ENCODE measurements around the gene BLCAP. TPM values are rescaled to one million over a fixed set of nuclear protein-coding genes. Genes with fewer than 3 reads are reported as not detected.

BLCAP gene
- total RNA-seq, 1 donor from 2014 or later = 53.9 TPM

DNA sequence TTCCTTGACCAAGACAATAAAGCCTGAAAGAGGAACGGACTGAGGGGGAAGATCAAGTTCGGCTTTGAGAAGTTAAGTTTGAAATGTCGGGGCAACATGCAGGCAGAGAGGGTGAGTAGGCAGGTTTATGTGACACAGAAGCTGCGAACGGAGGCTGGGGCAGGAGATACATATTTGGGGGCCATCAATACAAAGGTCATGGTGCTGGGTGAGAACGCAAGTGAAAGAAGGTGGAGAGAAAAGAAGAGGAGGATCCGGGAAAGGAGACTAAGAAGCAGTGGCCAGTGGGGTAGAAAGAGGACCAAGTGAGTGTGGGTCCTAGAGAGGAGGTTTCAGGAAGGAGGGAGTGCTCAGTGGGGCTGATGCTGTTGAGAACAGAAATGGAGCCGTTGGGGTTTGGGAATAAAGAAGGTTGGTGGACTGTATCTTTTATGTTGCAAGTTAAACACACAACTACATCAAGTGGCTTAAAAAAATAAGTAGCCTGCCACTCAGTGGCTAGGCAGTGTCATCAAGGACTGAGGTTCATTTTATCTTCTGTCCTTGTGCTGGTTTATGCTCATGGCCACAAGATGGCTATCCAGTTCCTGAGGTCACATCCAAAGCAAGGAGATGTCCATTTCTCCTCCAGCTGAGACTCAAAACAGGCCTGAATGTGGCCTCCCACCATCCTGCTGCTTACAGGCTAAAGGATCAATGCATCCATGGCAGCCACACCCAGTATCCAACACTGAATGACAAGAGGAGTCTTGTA lies 1.7 kb upstream of the BLCAP start:
- no peak for DNase-seq

GRCh38 chr20:37528446-37529213 lies 954 bp upstream of the BLCAP start:
- no peak for DNase-seq

DNA sequence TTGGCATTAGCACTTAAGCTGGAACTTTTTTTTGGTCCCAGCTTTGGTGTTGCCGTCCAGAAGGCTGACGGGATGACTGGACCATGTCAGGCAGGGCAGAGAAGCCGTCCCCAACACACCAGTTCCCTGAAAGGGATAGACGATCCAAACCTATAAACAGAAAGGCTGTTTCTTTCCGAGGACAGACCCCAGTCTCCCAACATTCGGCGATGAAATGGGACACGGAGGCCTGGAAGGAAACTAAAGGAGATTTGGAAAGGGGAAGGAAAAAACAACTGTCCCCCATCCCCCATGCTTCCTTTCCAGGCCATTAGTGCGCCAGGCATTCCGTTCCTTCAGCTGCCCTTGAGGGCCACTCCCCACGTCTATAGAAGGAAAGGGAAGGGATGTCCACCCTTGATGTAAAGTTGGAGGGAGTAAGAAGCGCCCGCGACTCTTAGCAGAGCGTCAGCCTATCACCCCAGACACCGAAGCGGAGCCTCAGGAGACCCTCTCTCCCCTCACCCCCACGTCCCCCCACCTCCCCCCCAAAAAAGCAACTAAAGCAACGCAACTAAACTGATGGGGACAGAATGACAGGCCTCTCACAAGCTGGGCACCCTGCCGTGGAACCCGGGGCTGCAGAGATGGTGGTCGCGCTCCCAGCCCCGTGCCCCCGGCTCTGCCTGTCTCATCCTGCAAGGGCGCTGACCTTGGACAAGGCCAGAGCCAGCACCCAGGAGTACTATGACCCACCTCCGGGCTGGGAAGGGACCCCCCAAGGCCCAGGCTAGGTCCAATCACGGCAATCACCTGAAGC lies 638 bp downstream of the BLCAP start:
- DNase-seq = peak; percentile 51

DNA sequence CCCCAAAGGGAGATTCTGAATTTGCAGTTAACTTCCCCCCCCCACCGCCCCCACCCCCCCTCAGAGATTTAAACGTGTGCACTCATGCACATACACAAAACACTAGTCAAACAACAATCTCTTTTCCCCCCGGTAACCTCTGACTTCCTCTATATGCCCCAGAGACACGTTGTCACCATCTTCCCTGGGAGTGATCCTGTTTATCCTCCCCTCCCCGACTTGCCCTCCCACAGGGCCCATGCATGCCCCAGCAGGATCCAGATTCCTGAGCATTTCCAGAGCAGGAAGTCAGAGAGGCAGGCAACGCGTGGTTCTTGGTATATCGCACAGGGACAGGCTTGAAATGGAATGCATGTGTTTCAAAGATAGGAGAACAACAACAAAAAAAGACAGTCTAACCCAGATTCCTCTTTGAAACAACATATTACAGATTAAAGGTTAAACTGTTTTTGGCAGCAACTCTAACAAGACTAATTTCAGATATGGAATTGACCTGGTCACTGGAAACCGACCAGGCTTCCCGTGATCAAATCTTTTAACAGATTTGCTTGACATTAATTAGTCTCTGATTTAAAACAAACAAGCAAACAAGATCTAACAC lies 1.3 kb downstream of the BLCAP start:
- DNase-seq = peak; percentile 91

DNA sequence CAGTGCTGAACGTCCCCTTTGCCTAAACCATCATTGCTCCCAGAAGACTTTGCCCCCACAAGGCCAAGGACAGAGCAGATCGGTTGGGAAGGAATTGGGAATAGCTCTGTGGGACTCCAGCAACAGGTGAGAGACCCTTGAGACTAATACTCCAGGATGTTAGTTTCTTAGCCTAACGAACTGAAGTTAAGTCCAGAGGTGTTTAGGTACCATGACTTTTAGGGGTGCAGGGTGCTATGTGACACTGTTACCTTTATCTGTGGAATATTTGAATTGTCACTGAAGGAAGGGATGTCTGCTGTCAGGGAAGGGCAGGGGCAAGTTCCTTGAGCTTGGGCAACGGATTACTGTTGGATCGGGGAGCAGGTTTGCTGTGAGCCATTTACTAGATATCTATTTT lies 1.9 kb downstream of the BLCAP start:
- DNase-seq = no peak

- no peak for DNase-seq
Measured at GRCh38 chr20:37524859-37525708, 2.6 kb downstream of the BLCAP start.

DNA sequence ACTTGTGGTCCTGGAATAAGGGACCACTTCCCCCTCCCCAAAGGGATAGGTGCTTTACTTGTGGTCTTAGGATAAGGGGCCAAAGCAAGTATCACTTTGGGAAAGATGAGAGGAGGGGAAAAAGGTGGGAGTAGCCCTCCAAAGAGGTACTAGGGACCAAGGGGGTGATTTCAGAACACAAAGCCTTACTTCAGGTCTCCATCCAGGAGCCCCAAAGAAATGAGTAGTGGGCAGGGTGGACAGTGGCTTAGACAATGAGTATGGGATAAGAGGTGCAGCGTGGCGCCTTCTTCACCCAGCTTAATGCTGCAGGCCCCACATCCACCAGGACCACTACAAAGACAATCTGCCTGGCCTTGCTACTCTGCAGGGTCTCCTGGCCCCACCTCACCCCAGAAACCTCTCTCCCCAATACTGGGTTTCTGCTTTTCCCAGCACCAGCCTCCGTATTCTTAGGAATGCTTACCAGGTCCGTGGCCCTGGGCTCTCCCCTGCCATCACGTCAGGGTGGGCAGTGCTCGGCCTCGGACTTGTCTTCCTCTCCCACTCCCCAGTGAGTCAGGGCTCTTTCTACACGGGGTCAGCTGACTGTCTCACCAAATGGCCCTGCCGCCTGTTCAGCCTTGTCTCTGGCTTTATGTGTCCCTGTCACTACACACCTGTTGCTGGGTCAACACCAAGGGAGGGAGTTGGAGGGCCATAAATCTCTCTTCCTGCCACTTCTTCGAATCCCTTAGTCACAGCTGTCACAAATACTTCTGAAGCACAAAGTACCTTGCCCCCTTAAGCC lies 3.6 kb downstream of the BLCAP start:
- no peak for DNase-seq

DNA sequence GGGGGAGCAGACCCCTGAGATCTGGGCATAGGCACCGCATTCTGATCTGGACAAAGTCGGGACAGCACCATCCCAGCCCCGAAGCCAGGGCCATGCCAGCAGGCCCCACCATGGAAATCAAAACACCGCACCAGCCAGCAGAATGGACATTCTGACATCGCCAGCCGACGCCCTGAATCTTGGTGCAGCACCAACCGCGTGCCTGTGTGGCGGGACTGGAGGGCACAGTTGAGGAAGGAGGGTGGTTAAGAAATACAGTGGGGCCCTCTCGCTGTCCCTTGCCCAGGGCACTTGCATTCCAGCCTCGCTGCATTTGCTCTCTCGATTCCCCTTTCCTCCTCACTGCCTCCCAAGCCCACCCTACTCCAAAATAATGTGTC lies 4.7 kb downstream of the BLCAP start:
- no peak for DNase-seq

DNA sequence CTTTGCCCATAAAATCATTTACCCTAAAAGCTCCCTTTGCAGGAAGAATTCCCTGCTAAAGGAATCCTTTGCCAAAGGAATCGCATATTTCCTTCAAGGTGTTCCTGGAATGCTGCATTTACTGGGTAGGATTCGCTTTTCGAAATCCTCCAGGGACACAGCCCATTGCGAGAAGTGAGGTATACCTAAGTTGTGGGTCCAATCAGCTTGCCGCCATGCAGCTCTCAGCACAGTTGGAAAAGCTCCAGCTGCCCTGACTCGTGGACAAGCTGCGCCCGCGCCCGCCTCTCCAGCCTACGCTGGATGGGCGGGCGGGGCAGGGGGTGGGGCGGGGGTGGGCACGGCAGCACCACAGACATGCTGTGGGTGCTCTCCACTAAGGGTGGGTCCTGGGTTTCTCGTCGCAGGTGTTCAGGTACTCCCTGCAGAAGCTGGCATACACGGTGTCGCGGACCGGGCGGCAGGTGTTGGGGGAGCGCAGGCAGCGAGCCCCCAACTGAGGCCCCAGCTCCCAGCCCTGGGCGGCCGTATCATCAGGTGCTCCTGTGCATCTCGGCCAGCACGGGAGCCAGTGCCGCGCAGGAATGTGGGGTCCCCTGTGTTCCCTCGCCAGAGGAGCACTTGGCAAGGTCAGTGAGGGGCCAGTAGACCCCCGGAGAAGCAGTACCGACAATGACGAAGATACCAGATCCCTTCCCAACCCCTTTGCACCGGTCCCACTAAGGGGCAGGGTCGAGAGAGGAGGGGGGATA lies 5.2 kb downstream of the BLCAP start:
- no peak for DNase-seq

DNA sequence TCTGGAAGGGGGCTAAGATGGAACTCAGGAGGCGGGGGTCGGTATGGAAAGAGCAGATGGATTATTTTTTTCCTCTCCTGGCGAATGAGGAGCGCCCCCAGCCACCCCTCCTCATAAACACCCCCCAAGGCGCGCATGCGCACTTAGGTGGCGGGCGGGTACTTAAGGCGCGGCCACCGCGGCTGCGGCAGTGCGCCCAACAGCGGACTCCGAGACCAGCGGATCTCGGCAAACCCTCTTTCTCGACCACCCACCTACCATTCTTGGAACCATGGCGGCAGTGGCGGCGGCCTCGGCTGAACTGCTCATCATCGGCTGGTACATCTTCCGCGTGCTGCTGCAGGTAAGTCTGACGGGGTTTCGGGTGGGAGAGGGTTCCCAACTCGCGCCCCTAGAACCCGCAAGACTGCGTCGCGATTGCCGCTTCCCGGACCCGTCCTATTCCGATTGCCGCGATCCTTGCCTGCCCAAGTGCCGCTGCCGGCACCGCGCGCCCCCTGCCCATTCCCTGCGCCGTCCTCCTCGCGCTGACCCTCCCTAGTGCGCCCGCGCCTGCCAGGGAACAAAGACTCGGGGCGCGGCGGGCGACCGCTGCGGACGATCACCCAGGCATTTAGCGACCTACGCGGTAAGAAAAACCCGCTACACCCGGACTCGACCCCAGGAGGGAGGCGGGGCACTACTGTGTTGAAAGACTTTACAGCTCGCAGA lies 6.5 kb downstream of the BLCAP start, which contains the start of gene NNAT:
TSS of gene NNAT (plus strand) at position 190 of the 711 bp plus-strand sequence. CDS start at position 272, 82 bp downstream.
- no peak for DNase-seq

DNA sequence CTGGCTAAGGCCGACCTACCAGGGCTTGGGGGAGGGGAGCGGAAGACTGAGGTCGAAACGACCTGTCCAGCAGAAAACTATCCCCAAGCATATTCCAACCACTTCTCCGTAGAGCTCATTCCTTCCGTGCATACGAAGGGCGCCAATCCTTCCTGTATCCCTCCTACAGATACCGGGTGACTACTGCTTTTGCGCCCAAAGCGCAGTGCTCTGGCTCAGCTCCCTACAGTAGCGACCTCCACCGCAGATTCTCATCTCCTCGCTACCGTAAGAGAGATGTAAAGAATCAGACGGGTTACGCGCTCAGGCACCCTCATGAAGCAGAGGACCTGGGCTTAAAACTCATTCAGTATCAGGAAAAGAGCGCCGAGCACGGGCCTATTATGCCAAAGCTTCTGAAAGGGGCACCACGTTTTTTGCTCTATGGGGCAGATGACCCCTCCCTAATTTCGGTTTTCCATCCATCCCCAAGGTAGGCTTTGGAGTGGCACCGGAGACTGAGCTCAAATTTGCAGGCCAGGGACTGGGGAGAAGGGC lies 7.2 kb downstream of the BLCAP start:
- DNase-seq = no peak

DNA sequence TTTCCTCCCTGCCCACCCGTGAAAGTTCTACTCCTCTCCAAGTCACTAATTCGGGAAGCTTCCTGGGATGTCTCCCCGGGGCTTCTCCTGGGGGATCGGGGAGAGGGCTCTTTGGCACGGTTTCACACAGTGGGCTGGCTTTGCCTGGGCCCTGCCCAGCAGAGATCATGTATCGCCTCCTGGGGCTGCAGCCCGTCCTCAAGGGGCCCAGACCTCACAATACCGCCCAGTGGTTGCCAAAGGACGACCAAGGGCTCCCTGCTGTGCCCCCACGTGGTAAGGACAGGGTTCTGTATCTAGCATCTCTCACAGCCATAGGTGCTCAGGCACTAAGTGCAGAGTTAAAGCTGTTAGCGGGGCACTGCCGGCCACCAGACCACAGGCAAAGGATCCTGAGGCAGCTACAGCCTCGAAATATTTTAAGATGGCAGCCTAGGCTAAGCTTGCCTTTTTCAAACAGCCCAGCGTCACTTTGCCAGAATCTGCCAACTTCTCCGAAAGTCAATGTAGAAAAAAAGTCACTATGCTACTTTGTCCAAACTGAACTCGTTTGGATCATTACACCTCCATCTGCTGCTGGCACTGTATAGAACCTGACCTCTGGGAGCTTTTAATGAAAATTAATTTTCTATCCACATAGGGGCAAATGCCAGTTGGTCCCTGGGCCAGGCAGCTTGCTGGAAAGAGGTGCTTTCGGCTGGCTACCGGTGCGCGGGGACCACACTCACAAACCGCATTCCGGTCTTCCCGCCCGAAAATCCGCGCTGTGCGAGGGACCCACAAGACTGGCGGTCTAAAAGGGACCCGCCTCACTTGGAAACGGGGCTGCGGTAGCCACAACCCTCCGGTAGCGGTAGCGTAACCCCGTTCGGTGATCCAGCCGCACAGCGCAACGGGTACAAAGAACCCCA lies 7.9 kb downstream of the BLCAP start:
- peak; percentile 51 for DNase-seq

DNA sequence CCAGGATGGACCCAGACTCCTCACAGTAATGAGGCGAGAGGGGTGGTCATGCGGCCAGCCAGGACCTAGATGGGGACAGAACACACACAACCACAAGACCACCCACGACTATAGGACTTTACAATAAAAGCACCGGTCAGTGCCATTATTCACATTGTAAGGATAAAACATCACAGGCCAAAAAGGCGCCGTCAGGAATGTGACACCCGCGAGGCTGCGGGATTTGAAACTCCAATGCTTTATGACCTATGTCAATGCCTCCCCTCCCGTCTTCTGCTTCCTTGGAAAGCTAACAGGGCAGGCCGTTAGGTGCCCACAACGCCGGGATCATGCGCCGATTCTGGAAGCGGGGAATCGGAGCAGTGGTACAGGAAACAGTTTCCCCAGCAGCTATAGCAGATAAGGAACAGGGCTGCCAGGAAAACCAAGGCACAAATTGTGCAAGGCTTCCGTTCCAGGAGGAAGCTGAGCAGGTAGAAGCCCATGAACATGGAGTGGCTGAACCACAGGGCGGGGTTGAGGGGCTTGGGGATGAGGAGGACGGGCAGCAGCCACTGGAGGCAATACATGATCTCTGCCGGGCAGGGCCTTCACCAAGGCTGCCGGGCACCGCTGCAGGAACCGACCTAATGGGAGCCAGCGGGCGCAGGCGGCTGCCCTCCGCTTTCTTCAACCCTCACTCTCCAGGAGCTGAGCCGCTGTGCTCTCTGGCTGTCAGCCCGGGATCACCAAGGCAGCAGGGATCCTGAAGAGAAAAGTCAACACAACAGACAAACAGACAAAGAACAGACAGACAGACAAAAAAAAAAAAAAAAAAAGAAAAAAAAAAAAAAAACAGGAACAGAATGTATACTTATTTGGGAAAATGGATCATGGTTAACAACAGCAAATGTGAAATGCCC lies 8.8 kb downstream of the BLCAP start:
- DNase-seq = peak; percentile 78

DNA sequence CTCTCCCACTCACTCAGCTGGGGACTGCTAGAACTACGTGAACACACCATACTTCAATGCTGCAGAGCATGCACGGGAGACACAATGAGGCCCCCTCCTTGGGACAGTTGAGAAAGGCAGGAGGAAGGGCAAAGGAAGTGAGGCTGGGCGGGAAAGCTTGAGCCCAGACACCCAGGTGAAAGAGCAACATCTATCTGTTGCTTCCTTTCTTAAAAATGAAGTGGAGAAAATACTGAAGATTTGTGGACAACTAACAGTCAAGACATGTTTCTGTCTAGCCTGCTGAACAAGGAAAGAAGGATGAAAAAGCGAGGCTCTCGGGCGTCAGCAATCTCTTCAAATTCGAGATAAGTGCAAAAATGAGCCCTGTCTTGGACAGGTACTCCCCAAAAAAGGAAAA lies 9.6 kb downstream of the BLCAP start:
- no peak for DNase-seq

DNA sequence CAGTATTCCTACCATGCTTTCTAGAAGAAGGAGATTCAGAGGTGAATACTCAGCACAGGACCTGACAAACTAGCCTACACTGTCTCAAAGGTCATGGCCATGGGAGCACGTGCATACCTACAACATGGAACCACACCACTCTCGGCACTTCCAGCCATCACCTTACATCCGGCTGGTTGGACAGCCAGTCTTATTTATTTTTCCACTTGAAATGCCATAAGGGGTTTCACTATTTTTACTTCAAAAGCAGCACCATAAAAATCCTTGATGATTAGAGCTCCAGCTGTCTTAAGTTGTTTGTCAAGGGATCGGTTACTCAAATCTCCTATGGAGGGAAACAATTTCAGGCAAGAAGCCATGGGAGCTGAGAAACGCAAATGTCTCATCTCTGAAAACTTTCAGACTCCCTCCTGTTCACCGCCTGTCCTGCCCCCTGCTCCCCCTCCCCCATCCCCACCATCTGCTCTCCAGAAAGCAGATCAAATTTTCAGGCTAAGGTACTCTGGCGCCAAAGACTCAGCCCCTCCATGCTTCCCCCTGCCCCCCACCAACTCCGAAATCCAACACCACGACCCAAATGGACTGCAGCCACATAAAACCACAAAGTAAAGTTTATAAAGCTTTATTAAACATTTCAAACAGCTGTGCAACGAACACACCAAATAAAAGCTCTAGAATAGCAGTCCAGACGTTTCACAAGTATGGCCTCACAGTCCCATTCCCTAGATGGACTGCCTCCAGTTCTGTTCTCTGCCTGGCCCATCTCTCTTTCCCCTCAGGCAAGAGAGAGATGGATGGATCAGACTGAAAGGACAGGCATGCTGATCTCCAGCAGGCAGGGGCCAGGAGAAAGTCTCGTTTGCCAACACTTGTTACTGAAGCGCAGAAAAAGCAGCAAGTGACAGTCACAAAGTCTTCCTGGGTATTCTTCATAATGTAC lies 10.6 kb downstream of the BLCAP start:
- no peak for DNase-seq

DNA sequence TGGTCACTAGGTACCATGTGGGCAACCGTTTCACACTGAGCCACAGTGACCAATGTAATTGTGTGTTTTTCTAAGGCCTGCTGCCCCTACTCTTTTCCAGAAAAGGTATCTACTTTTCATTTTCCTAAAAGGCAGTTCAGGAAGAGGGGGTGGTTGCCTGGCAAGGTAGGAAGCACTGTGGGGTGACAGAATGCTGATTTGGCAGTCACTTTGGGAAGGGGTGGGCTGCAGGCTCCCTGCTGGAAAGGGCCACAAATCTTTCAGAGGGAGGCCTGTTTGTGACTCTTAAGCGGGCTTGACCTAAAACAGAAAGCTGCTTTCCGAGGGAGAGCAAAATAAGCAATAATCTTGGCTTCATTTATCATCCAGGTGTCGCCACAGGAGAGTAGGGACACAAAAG lies 11.8 kb downstream of the BLCAP start:
- no peak for DNase-seq

Measured in dermis blood vessel endothelial cell (primary cell).